ENCODE results near the gene KLK7.
"Not testable (repeated sequence)": the region's sequence is repeated elsewhere in the genome, so short reads cannot be mapped to it uniquely, and the experiment has no call there.

The KLK7 gene

DNA sequence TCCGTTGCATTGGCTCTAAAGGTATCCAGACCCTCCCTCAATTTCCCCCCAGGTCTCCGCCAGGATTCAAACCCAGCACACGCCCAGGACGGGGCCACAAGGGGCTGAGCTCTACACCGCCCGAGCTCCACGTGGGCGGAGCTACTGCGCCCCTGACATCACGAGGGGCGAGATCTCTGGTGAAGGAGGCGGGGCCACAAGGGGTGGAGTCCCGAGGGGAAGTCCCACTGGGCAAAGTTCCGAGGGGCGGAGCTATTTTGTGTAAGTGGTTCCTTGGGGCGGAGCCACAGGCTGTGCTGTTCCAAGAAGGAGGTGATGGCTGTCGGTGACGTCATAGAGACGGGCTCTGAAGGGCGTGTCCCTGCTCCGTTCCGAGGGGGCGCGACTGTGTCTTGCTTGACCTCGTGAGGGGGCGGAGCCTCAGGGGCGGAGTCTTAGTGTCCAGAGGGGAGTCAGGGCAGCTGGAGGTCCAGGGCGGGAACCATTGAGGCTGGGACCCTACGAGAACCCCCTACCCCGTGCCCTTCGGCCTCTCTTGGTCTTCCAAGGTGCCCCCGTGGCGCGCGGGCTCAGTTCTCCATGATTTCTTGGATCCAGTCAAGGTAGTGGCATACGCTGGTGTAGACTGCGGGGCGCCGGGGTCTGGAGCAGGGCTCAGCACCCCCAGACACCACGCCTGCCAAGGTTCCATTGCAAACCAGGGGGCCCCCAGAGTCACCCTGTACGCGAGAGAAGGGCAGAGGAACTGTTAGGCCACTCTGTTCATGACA, 19.0 kb upstream of the KLK7 start:
- DNase-seq (ENCODE audit: insufficient read length, low spot score) (no peak), FAIRE-seq (no peak)
- TF ChIP-seq PAX5 (IDR thresholded peaks at IDR 0.05; ENCODE audit: insufficient read depth, low read length, severe bottlenecking), result no peak
- TF ChIP-seq POLR2AphosphoS5 (IDR thresholded peaks at IDR 0.05; ENCODE audit: low read depth, low read length), result no peak
- no peak for TF ChIP-seq TAF1 (IDR thresholded peaks at IDR 0.05; ENCODE audit: low read depth, low read length)
- no peak for TF ChIP-seq SPI1 (IDR thresholded peaks at IDR 0.05; ENCODE audit: low read depth, low read length)
- TF ChIP-seq POLR2A (IDR thresholded peaks at IDR 0.05; ENCODE audit: low read depth, low read length), result no peak
- TF ChIP-seq POU2F2 (IDR thresholded peaks at IDR 0.05; ENCODE audit: low read depth, low read length), result no peak

DNA sequence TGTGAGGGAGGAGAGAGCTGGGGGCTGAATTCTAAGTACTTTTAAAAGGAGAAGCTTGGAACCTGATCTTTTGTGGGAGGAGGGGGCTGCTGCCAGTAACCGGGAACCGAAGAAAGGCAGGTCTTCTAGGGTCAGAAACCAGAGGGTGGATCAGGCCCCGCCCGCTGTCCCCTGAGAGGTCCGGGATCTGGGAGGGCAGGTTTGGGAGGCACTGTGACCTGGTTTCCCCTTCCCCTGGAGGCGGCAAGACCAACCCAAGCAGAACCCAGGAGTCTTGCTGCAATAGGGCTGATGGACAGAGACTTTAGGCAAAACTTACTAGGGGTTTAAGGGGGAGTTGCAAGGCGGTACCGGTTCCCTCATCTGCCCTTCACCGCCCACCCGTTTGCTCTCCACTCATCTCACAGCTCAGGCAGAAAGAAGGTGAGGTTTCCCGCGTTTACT, 18.4 kb upstream of the KLK7 start:
- DNase-seq (ENCODE audit: insufficient read length, low spot score), result no peak
- TF ChIP-seq POLR2A (IDR thresholded peaks at IDR 0.05; ENCODE audit: low read depth, low read length) (no peak), POU2F2 (IDR thresholded peaks at IDR 0.05; ENCODE audit: low read depth, low read length) (no peak), PAX5 (IDR thresholded peaks at IDR 0.05; ENCODE audit: insufficient read depth, low read length, severe bottlenecking) (no peak), SPI1 (IDR thresholded peaks at IDR 0.05; ENCODE audit: low read depth, low read length) (no peak), TAF1 (IDR thresholded peaks at IDR 0.05; ENCODE audit: low read depth, low read length) (no peak), POLR2AphosphoS5 (IDR thresholded peaks at IDR 0.05; ENCODE audit: low read depth, low read length) (no peak)
- FAIRE-seq, result no peak

DNA sequence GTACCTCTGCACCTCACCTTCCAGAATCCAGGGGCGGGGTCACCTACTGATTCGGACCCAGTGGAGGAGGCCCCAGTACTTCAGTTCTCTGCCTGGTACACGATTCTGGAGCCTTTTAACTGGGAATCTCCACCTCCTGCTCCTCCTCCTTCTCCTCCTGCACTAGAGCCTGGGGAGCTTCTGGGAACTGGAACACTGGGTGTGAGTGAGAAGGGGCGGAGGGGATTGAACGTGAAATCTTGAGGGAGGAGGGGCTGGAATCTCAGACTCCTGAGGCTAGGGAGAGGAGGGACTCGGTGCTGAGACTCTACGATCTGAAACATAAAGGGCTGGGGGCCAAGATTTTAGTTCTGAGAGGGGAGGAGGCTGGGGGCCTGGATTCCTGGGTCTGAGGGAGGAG, 17.8 kb upstream of the KLK7 start, which contains the start of gene KLK8:
KLK8 (minus strand) TSS at position 90 of the 400 bp plus-strand sequence. CDS start 437 bp downstream, outside the sequence.
- TF ChIP-seq POLR2A (IDR thresholded peaks at IDR 0.05; ENCODE audit: low read depth, low read length), result no peak
- TF ChIP-seq POLR2AphosphoS5 (IDR thresholded peaks at IDR 0.05; ENCODE audit: low read depth, low read length), result no peak
- TF ChIP-seq SPI1 (IDR thresholded peaks at IDR 0.05; ENCODE audit: low read depth, low read length), result no peak
- no peak for TF ChIP-seq PAX5 (IDR thresholded peaks at IDR 0.05; ENCODE audit: insufficient read depth, low read length, severe bottlenecking)
- TF ChIP-seq TAF1 (IDR thresholded peaks at IDR 0.05; ENCODE audit: low read depth, low read length), result no peak
- TF ChIP-seq POU2F2 (IDR thresholded peaks at IDR 0.05; ENCODE audit: low read depth, low read length), result no peak
- no peak for DNase-seq (ENCODE audit: insufficient read length, low spot score)
- no peak for FAIRE-seq

DNA sequence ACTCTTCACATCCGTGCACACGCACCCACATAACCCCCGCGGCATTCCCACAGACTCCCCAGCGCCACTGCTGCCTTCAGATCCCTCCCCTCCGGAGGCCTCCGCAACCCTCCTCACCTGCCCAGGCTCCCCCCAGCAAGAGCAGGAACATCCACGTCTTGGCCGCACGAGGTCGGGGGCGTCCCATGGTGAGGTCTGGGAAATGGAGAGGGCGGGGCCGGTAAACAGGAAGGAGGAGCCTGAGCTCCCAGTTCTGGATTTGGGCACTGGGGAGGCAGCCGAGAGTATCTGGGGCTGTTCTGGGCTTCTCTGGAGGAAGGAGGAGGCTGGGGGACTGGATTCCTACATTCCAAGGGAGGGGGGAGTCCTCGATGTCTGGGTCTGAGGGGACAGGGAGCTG, 17.3 kb upstream of the KLK7 start:
- no peak for FAIRE-seq
- TF ChIP-seq POLR2AphosphoS5 (IDR thresholded peaks at IDR 0.05; ENCODE audit: low read depth, low read length), result no peak
- TF ChIP-seq POU2F2 (IDR thresholded peaks at IDR 0.05; ENCODE audit: low read depth, low read length), result no peak
- TF ChIP-seq SPI1 (IDR thresholded peaks at IDR 0.05; ENCODE audit: low read depth, low read length), result no peak
- no peak for TF ChIP-seq PAX5 (IDR thresholded peaks at IDR 0.05; ENCODE audit: insufficient read depth, low read length, severe bottlenecking)
- TF ChIP-seq POLR2A (IDR thresholded peaks at IDR 0.05; ENCODE audit: low read depth, low read length), result no peak
- no peak for TF ChIP-seq TAF1 (IDR thresholded peaks at IDR 0.05; ENCODE audit: low read depth, low read length)
- DNase-seq (ENCODE audit: insufficient read length, low spot score), result no peak

DNA sequence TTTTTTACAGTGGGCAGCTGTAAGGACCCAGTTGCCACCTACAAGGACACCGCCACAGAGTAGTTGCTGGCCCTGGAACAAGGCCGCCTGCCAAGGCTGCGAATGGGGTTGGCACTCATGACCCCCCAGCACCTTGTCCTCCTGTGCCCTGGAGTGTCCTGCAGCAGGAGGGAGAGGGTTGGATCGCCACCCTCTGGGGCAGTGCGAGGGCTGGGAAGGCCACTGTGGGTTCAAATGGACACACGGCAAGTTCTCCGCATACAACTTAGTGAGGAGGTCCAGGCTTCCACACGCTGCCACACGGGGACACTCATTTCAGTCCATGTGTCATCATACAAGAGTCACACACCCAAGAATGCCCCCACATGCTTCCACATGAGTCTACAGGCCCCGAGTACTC, 16.7 kb upstream of the KLK7 start:
- FAIRE-seq (no peak), DNase-seq (ENCODE audit: insufficient read length, low spot score) (no peak)
- no peak for TF ChIP-seq PAX5 (IDR thresholded peaks at IDR 0.05; ENCODE audit: insufficient read depth, low read length, severe bottlenecking)
- no peak for TF ChIP-seq TAF1 (IDR thresholded peaks at IDR 0.05; ENCODE audit: low read depth, low read length)
- TF ChIP-seq POLR2A (IDR thresholded peaks at IDR 0.05; ENCODE audit: low read depth, low read length), result no peak
- no peak for TF ChIP-seq POLR2AphosphoS5 (IDR thresholded peaks at IDR 0.05; ENCODE audit: low read depth, low read length)
- no peak for TF ChIP-seq SPI1 (IDR thresholded peaks at IDR 0.05; ENCODE audit: low read depth, low read length)
- TF ChIP-seq POU2F2 (IDR thresholded peaks at IDR 0.05; ENCODE audit: low read depth, low read length), result no peak

DNA sequence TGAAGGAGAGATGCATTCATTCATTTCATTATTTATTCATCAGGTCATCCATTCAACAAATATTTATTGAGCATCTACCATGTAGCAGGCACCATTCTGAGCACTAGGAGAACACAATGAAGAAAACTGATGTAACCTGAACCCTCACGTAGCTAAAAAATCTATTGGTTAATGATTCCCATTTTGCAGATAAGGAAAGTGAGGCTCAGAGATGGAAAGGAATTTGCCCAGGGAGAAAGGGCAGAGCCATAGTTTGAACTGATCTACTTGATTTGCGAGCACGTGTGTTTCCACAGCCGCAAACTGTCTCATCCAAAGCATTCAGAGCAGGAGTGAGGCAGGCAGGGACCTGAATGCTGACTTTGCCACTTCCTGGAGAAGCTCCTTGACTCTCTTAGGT, 15.0 kb upstream of the KLK7 start:
- no peak for TF ChIP-seq POU2F2 (IDR thresholded peaks at IDR 0.05; ENCODE audit: low read depth, low read length)
- no peak for TF ChIP-seq SPI1 (IDR thresholded peaks at IDR 0.05; ENCODE audit: low read depth, low read length)
- no peak for TF ChIP-seq POLR2AphosphoS5 (IDR thresholded peaks at IDR 0.05; ENCODE audit: low read depth, low read length)
- no peak for TF ChIP-seq POLR2A (IDR thresholded peaks at IDR 0.05; ENCODE audit: low read depth, low read length)
- TF ChIP-seq PAX5 (IDR thresholded peaks at IDR 0.05; ENCODE audit: insufficient read depth, low read length, severe bottlenecking), result no peak
- TF ChIP-seq TAF1 (IDR thresholded peaks at IDR 0.05; ENCODE audit: low read depth, low read length), result no peak
- no peak for FAIRE-seq
- no peak for DNase-seq (ENCODE audit: insufficient read length, low spot score)

DNA sequence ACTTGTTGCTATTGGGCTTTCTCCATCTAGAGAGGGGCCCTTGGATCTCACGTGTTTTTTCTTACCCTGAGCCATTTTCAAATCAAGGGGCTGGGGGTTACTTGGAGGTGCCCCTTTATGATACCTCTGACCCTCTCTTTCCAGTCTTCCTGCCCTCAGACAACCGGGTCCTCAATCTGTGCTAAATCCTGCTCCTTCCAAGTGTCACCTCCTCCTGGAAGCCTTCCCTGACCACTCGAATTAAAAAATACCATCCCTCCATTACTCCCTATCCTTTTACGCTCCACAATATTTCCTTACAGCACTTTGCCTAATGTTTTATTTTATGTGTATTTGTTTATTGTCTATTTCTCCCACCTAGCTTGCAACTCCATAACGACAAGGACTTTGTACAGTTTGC, 14.3 kb upstream of the KLK7 start:
- DNase-seq (ENCODE audit: insufficient read length, low spot score) (no peak), FAIRE-seq (no peak)
- no peak for TF ChIP-seq POU2F2 (IDR thresholded peaks at IDR 0.05; ENCODE audit: low read depth, low read length)
- TF ChIP-seq SPI1 (IDR thresholded peaks at IDR 0.05; ENCODE audit: low read depth, low read length), result no peak
- no peak for TF ChIP-seq POLR2A (IDR thresholded peaks at IDR 0.05; ENCODE audit: low read depth, low read length)
- no peak for TF ChIP-seq PAX5 (IDR thresholded peaks at IDR 0.05; ENCODE audit: insufficient read depth, low read length, severe bottlenecking)
- no peak for TF ChIP-seq TAF1 (IDR thresholded peaks at IDR 0.05; ENCODE audit: low read depth, low read length)
- TF ChIP-seq POLR2AphosphoS5 (IDR thresholded peaks at IDR 0.05; ENCODE audit: low read depth, low read length), result no peak

DNA sequence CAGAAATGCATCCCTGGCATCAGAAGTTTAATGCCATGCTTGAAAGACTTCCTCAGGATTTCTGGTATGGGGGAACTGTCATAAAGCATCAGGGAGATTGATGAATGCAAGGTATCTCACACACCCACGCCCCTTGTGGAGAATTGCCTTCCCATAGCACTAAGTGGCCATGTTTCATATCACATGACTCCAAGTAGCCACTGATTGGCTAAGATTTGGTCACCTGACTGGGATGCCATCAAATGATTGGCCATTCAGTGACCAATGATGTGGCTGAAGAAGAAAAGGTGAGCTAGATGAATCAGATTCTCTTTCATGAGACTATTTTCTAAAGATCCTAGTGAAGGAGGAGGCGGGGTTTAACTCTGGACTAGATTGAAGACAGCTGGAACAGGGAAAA, 10.4 kb upstream of the KLK7 start:
- DNase-seq (ENCODE audit: insufficient read length, low spot score), result no peak
- TF ChIP-seq POLR2AphosphoS5 (IDR thresholded peaks at IDR 0.05; ENCODE audit: low read depth, low read length), result no peak
- no peak for FAIRE-seq

DNA sequence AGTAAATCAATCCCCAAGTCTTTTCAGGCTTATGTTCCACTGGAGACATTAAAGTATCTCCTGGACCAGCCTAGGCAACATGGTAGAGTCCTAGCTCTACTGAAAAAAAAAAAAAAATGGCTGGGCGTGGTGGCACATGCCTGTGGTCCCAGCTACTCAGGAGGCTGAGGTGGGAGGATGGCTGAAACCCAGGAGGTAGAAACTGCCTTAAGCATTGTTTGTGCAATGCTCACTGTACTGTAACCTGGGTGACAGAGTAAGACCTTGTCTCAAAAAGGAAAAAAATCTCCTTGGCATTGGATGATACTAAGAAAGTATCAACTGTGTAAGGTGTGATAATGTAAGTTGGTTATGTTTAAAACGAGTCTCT, 8.9 kb upstream of the KLK7 start:
- no peak for TF ChIP-seq SPI1 (IDR thresholded peaks at IDR 0.05; ENCODE audit: low read depth, low read length)
- TF ChIP-seq POLR2AphosphoS5 (IDR thresholded peaks at IDR 0.05; ENCODE audit: low read depth, low read length), result no peak
- DNase-seq (ENCODE audit: insufficient read length, low spot score) (no peak), FAIRE-seq (no peak)

DNA sequence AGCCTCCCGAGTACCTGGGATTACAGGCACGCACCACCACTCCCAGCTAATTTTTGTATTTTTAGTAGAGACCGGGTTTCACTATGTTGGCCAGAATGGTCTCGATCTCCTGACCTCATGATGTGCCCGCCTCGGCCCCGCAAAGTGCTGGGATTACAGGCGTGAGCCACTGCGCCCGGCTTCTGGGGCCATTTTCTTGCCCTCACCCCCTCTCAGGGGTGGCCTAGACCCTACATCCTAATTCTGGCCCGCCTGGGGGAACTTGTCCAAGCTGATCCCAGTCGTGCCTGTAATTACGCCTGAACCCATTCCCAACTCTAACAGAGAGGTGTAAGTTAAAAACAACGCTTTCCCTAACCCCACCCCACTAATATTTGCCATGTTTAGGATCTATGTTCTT, 699 bp upstream of the KLK7 start:
- not testable (repeated sequence) for DNase-seq (ENCODE audit: insufficient read length, low spot score); FAIRE-seq
